Fibroblast of skin of scalp (primary cell): Measurements from ENCODE around the gene CACNB3.
"Not testable (repeated sequence)": the region's sequence is repeated elsewhere in the genome, so short reads cannot be mapped to it uniquely, and the experiment has no call there.

Experiments used
- DNase-seq: peaks from one replicate; pipeline ENCODE4 v3.0.0-alpha.2; 2013

CACNB3 gene

DNA sequence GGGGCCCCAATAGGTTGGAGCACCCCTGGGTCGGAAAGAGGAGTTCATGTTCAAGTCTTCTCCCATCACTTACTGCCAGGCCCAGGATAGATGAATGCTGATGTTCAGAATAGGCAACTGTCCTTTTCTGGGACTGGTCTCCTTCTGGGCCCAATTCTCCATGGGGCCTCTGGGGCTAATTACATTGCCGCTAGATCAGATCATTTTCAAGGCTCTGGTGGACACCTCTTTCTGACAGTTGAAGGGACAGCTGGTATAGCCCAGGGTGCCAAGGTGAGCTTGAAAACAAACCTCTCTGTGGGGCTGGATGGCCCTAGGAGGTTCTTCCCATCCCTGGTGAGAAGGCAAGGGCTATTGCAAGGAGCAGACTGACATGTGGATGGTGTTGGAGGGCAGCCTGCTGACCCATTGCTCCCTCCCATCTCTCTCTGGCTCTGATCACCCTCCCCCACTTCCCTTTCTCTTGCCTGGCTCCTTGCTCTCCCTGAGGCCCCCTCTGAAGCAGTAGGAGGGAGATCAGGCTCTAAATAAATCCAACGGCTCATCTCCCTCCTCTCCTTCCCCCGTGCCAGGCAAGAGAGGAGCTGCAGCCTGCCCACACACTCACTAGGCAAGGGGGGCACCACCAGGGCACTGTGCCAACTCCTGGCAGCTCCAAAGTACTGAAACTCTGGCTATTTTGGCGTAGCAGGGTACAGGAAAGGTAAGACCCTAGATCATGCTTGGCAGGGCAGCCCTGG lies 1.9 kb downstream of the CACNB3 start:
- DNase-seq = no peak

- no peak for DNase-seq
Observed at GRCh38 chr12:48822139-48822538, 3.8 kb downstream of the CACNB3 start.

- no peak for DNase-seq
Observed at GRCh38 chr12:48822711-48823110, 4.4 kb downstream of the CACNB3 start.

DNA sequence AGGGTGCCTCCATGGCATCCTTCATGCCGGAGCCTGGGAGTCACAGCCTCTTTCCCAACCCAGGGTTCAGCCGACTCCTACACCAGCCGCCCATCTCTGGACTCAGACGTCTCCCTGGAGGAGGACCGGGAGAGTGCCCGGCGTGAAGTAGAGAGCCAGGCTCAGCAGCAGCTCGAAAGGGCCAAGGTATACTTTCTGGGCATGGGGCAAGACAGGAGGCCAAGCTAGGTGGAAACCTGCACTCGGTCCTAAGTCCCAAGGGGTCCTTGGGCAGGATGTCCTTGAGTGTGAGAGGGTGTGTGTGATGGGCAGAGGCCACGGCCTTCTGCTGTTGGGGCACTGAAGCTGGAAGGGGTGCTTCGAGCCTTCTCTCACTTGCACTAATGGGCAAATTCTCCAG lies 5.0 kb downstream of the CACNB3 start:
- no peak for DNase-seq

DNA sequence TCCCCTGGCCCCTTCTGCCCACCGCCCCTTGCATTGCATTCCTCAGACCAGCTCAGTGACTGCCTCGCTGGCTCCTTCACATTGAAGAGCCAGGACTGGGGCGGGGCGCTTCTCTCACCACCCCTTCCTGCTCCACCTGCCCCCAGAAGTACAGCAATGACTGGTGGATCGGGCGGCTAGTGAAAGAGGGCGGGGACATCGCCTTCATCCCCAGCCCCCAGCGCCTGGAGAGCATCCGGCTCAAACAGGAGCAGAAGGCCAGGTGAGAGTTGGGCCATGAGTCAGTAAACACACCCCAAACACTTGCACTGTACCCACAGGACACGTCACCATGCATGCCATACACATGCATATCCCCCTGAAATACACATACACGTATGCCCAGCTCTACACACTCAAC lies 5.8 kb downstream of the CACNB3 start:
- DNase-seq = no peak

- DNase-seq = no peak
Observed at GRCh38 chr12:48824905-48825304, 6.6 kb downstream of the CACNB3 start.

DNA sequence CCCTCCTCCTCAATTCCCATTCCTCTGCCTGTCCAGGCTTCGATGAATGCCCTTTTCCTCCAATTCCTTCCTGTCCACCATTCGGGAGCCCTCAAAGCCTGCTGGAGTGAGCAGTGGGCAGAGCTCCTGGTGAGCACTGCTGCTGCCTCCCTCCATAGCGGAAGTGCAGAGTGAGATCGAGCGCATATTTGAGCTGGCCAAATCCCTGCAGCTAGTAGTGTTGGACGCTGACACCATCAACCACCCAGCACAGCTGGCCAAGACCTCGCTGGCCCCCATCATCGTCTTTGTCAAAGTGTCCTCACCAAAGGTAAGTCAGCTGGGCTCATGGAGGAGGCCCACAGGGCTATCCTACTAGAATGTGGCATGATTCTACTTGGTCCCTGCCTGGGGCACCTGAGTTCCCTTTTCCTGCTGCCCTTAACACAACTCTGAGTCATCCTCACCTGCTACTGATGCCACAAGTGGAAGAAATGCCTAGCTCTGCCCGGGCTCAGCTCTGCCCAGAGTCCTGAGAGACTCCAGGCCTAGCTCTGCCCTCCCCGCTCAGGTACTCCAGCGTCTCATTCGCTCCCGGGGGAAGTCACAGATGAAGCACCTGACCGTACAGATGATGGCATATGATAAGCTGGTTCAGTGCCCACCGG lies 8.0 kb downstream of the CACNB3 start:
- no peak for DNase-seq

DNA sequence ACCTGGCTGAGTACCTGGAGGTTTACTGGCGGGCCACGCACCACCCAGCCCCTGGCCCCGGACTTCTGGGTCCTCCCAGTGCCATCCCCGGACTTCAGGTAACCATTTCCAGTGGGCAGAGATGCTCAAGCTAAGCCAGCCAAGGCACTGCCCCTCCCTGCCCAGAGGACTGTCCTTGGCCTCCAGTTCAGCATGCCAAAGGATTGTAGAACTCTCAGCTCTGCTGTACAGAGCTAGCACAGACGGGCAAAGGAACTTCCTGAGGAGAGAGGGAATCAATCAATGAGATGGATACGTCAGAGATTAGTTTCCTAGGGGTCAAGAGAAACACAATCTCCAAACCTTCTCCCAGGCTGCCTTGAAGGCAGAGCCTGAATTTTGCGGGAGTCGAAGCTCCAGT lies 8.7 kb downstream of the CACNB3 start:
- no peak for DNase-seq

- no peak for DNase-seq
Observed at GRCh38 chr12:48827513-48828096, 9.3 kb downstream of the CACNB3 start.

DNA sequence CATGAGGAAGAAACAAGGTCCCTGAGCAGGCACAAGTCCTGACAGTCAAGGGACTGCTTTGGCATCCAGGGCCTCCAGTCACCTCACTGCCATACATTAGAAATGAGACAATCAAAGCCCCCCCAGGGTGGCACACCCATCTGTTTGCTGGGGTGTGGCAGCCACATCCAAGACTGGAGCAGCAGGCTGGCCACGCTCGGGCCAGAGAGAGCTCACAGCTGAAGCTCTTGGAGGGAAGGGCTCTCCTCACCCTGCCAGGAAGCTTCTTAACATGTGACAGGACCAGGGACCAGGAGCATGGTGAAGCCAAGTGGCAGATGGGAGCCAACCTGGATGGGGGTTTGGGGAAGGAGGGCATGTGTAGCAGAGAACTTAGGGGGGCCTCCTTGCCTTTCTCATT lies 10.0 kb downstream of the CACNB3 start:
- no peak for DNase-seq

GRCh38 chr12:48828841-48829575 lies 10.7 kb downstream of the CACNB3 start:
- no peak for DNase-seq

GRCh38 chr12:48831257-48831656 lies 13.0 kb downstream of the CACNB3 start:
- no peak for DNase-seq

DNA sequence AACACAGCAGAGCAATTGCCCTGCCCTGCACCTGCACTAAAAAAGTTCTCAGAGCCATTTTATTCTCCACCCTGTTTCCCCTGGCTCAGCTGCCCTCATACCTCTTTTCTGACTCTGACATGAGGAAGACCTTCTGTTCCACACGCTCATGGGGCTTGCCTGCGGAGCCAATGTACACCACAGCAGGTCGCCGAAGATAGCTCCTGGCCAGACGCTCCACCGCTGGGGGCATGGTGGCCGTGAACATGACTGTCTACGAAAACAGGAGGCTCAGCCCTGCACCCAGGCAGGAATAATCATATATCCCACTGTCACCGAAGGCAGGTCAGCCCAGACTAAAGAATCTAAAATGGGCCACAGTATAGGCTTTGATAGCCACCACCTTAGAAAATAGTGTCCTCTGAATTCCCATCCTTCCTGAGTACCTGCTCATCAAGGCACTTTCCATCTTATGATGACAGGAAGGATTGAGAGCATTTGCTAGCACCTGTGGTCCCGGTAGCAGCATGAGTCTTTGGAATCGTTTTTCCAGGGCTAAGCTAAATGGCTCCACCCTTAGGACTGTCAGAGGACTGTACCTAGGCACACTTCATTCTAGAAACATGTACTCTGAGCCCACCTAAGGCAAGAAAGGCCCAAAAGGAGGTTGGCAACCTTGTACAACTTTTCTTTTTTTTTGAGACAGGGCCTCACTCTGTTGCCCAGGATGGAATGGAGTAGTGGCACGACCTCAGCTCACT lies 14.2 kb downstream of the CACNB3 start:
- DNase-seq = no peak

DNA sequence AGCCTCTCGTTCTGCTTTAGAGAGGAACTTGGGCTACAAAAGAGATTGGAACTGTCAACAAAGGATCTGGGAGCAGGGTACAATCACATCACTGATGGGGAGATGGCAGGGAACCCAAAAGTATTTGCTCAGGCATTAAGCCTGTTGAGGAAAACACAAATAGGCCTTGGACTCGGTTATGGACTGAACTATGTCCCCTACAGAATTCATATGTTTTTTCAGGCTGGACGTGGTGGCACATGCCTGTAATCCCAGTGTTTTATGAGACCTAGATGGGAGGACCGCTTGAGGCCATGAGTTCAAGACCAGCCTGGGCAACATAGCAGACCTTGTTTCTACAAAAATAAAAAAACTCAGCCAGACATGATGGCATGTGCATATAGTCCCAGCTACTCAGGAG lies 19.8 kb downstream of the CACNB3 start:
- no peak for DNase-seq

DNA sequence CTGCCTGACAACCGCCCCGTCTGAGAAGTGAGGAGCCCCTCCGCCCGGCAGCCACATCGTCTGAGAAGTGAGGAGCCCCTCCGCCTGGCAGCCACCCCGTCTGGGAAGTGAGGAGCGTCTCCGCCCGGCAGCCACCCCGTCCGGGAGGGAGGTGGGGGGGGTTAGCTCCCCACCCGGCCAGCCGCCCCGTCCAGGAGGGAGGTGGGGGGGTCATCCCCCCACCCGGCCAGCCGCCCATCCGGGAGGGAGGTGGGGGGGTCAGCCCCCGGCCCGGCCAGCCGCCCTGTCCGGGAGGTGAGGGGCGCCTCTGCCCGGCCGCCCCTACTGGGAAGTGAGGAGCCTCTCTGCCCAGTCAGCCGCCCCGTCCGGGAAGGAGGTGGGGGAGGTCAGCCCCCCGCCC lies 23.7 kb downstream of the CACNB3 start:
- DNase-seq = not testable (repeated sequence)

DNA sequence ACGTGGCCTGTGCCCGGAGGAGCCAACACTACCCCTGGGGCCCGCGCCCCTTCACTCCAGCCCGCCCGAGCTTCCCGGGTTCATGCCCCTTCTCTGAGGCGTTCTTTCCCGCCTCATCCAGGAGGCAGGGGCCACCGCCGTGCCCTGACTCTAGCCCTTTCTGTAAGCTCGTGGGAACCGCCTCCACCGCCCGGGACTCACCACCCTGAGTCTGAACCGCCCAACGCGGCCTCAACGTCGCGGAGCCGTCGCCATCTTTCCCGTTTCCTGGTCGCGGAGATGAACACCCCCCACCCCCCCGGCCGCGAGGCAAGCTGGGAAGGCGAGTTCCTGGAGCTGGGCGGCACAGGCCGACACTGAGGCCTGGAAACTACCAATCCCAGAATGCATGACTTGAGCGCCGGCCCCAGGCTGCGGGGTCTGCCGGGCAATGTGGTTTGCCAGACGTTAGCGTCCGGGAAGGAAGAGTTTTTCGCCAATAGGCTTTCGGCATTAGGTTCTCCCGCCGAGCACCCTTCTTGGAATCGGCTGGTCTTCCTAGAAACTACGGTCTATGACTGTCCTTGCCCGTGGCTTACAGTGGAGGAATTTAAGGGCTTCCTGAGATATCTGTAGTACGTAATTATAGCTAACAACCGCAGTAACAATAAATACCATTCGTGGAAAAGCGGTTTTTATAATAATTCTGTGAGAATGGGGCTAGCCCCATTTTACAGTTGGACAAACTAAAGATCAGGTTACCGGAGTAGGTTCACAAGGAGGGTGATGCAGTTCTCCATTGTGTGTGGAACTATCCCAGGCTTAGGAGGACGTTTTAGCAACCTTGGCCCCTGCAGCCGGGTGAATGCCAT lies 33.8 kb downstream of the CACNB3 start, which contains the start of gene DDX23:
Gene DDX23, minus strand, starts transcription at position 281 of the 851 bp plus-strand sequence. CDS start 6,381 bp downstream, outside the sequence.
- peak; percentile 98 for DNase-seq

DNA sequence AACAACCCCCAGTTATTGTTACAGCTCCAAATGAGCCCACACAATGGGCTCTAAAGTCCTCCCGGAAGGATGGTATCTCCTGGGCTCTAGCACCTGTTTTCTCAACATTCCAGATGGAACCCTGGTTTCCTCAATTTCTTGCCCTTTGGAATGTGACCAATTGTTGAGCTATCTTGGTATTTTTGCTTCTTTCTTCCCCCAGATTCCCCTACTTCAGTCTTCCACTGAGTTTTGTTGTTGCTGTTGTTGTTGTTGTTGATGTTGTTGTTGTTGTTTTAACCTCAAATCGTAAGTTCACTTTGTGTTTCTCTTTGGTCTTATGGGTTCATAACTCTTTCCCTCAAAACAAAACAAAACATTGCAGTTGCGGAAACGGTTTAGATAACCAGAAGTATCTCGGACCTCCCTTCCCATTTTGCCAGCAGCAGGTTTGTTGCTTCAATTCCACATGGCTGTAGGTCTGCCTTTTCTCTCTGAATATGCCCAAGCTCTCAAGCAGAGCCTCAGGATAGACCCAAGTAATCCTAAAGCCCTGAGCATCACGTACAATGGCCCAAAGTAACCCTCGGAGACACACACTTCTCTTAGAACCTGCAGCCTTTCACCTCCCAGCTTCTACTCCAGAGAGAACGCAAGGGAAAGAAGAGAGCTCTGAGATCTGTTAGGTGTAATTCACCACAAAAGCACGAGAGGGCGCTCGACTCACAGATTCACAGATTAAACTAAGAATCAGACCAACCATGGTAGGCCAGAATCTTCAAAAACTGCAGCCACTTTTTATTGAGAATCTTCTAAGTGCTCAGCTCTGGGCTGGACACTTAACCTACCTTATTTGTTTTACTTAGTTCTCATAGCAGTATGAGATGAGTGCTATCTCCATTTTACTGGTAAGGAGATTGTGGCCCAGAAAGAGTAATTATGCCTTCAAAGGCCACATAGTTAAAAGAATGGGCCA lies 34.7 kb downstream of the CACNB3 start:
- peak; percentile 88 for DNase-seq

GRCh38 chr12:48854488-48854887 lies 36.2 kb downstream of the CACNB3 start:
- DNase-seq = no peak

- DNase-seq = not testable (repeated sequence)
Observed at GRCh38 chr12:48854932-48855331, 36.6 kb downstream of the CACNB3 start.

DNA sequence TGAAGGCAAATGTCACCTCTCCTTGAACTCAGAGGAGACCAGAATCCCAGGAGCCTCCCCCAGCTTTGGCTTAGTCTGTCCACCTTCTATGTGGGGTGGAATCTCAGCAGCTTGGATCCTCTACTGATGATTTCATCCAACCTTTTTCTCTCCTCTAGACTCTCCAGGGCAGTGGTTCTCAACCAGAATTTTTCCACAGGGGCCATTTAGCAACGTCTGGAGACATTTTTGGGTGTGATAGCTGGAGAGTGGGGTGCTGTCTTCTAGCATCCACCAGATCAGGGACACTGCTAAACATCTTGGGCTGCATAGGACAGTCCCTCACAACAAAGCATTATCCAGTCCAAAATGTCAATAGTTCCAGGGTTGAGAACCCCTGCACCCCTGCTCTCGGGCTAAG lies 38.1 kb downstream of the CACNB3 start:
- no peak for DNase-seq
